HG03442 (cell line): Measurements from ENCODE around the gene LNP1.

ENCODE experiments used
- ATAC-seq: cut with Tn5 transposase; IDR thresholded peaks from one replicate; pipeline ENCODE4 v1.9.1; 2021; ENCODE audit warnings: mild to moderate bottlenecking, moderate library complexity; ENCODE audit not compliant: unreplicated experiment

LNP1 gene

GRCh38 chr3:100399341-100400071, 1.8 kb upstream of the LNP1 start:
- ATAC-seq = no peak

GRCh38 chr3:100400419-100400779, 940 bp upstream of the LNP1 start:
- peak; percentile 11 for ATAC-seq

GRCh38 chr3:100401674-100402041, 319 bp downstream of the LNP1 start:
- ATAC-seq = peak; percentile 3

GRCh38 chr3:100402256-100402655, 917 bp downstream of the LNP1 start:
- ATAC-seq = no peak

GRCh38 chr3:100402891-100403290, 1.6 kb downstream of the LNP1 start:
- no peak for ATAC-seq

GRCh38 chr3:100403362-100404249, 2.3 kb downstream of the LNP1 start:
- ATAC-seq = no peak

GRCh38 chr3:100404250-100404548, 2.9 kb downstream of the LNP1 start:
- no peak for ATAC-seq

- no peak for ATAC-seq
Measured at GRCh38 chr3:100407164-100407563, 5.8 kb downstream of the LNP1 start.

GRCh38 chr3:100407977-100408532, 6.7 kb downstream of the LNP1 start:
- ATAC-seq = no peak

- ATAC-seq = no peak
Measured at GRCh38 chr3:100411091-100411982, 10.0 kb downstream of the LNP1 start.

- ATAC-seq = no peak
Measured at GRCh38 chr3:100412912-100413590, 11.7 kb downstream of the LNP1 start.

- ATAC-seq = no peak
Measured at GRCh38 chr3:100413613-100414012, 12.3 kb downstream of the LNP1 start.

GRCh38 chr3:100416176-100416575, 14.8 kb downstream of the LNP1 start:
- ATAC-seq = no peak

GRCh38 chr3:100416863-100417262, 15.5 kb downstream of the LNP1 start:
- no peak for ATAC-seq

GRCh38 chr3:100419406-100419805, 18.1 kb downstream of the LNP1 start:
- no peak for ATAC-seq

GRCh38 chr3:100420885-100421284, 19.5 kb downstream of the LNP1 start:
- ATAC-seq = no peak

GRCh38 chr3:100423611-100424010, 22.3 kb downstream of the LNP1 start:
- no peak for ATAC-seq

- no peak for ATAC-seq
Measured at GRCh38 chr3:100424261-100424660, 22.9 kb downstream of the LNP1 start.

GRCh38 chr3:100425316-100425715, 24.0 kb downstream of the LNP1 start:
- no peak for ATAC-seq

GRCh38 chr3:100426067-100426682, 24.8 kb downstream of the LNP1 start:
- no peak for ATAC-seq
